HG02623 (cell line): Measurements from ENCODE around the gene FCHSD1.

Source experiments
- ATAC-seq: cut with Tn5 transposase; IDR thresholded peaks from one replicate; pipeline ENCODE4 v1.9.1; 2021; ENCODE audit warnings: moderate library complexity; ENCODE audit not compliant: unreplicated experiment

The FCHSD1 gene

GRCh38 chr5:141650851-141651727 lies at the start of gene FCHSD1:
Gene FCHSD1, minus strand, starts transcription at chr5:141651418. Its CDS starts 50 bp downstream, at chr5:141651368.
- peak; percentile 90 for ATAC-seq

GRCh38 chr5:141697586-141697985 lies 46.4 kb upstream of the FCHSD1 start:
- ATAC-seq, result no peak

GRCh38 chr5:141696431-141696830 lies 45.2 kb upstream of the FCHSD1 start:
- ATAC-seq, result no peak

GRCh38 chr5:141695627-141696215 lies 44.5 kb upstream of the FCHSD1 start:
- no peak for ATAC-seq

GRCh38 chr5:141694479-141694878 lies 43.3 kb upstream of the FCHSD1 start:
- no peak for ATAC-seq

- no peak for ATAC-seq
Measured at GRCh38 chr5:141692919-141693725, 41.9 kb upstream of the FCHSD1 start.

GRCh38 chr5:141692533-141692888 lies 41.3 kb upstream of the FCHSD1 start:
- ATAC-seq, result no peak

GRCh38 chr5:141691867-141692532 lies 40.8 kb upstream of the FCHSD1 start:
- ATAC-seq, result peak; percentile 80

- no peak for ATAC-seq
Measured at GRCh38 chr5:141691286-141691866, 40.2 kb upstream of the FCHSD1 start.

- no peak for ATAC-seq
Measured at GRCh38 chr5:141686648-141687416, 35.6 kb upstream of the FCHSD1 start.

GRCh38 chr5:141685591-141685990 lies 34.4 kb upstream of the FCHSD1 start:
- ATAC-seq, result no peak

- ATAC-seq, result no peak
Measured at GRCh38 chr5:141683596-141684141, 32.5 kb upstream of the FCHSD1 start.

- no peak for ATAC-seq
Measured at GRCh38 chr5:141681695-141682641, 30.8 kb upstream of the FCHSD1 start, which contains the start of gene ARAP3. Gene ARAP3, minus strand, starts transcription at chr5:141682230. Its CDS starts 1,744 bp downstream, at chr5:141680486.

- ATAC-seq, result no peak
Measured at GRCh38 chr5:141681295-141681694, 30.1 kb upstream of the FCHSD1 start.

GRCh38 chr5:141680751-141681201 lies 29.6 kb upstream of the FCHSD1 start:
- no peak for ATAC-seq

- ATAC-seq, result no peak
Measured at GRCh38 chr5:141680178-141680577, 29.0 kb upstream of the FCHSD1 start.

- no peak for ATAC-seq
Measured at GRCh38 chr5:141677415-141677814, 26.2 kb upstream of the FCHSD1 start.

- ATAC-seq, result no peak
Measured at GRCh38 chr5:141675672-141676071, 24.5 kb upstream of the FCHSD1 start.
